ENCODE results near the gene EIF6.

DNA sequence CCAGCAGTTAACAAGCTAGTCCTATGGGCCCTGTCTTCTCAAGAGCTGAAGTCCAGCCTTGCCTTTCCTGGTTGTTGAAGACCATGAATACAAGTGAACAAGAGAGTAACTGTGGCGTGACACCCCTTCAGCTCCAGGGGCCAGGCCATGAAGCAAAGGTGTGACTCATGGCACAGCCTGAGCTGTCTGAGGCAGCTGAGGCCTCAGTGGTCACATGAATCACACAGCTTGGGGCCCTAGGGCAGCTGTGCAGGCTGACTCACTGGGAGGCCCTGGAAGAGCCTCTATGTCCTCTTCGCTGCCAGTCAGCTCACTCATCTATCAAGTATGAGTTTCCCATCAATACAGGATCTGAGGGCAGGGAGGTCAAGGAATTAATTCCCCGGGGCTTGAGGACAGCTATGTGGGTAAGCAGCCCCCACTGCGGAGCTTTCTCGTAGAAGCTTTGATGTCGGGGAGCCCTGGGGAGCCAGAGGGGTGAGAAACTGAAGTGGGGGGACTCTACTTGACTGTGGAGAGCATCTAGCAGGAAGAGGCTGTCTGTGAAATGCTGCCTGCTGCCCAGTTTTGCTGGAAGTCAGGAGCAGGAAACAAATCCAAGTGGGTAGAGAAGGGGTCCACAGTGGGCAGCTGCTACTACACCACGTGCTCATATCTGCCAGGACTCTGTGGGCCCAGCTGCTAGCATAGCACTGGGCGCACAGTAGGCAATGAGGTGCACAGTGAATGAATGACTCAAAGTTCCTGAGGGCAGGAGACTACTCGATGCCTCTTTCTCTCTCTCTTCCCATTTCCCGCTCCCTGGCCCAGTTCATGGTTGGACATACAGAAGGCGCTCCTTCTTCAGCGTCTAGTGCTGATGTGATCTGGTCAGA, 21.3 kb upstream of the EIF6 start:
- TF ChIP-seq, protein P1, sequence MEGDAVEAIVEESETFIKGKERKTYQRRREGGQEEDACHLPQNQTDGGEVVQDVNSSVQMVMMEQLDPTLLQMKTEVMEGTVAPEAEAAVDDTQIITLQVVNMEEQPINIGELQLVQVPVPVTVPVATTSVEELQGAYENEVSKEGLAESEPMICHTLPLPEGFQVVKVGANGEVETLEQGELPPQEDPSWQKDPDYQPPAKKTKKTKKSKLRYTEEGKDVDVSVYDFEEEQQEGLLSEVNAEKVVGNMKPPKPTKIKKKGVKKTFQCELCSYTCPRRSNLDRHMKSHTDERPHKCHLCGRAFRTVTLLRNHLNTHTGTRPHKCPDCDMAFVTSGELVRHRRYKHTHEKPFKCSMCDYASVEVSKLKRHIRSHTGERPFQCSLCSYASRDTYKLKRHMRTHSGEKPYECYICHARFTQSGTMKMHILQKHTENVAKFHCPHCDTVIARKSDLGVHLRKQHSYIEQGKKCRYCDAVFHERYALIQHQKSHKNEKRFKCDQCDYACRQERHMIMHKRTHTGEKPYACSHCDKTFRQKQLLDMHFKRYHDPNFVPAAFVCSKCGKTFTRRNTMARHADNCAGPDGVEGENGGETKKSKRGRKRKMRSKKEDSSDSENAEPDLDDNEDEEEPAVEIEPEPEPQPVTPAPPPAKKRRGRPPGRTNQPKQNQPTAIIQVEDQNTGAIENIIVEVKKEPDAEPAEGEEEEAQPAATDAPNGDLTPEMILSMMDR (IDR thresholded peaks at IDR 0.05; ENCODE audit: extremely low read depth in 1 of 2, insufficient read depth in 1 of 2, low read depth in 1 of 2, low read length in 2 of 2) = no peak
- TF ChIP-seq MYC (IDR thresholded peaks at IDR 0.05; ENCODE audit: low read depth, low read length) = peak; percentile 74

Measured in endothelial cell of umbilical vein (primary cell).